IMR-90 (cell line): Measurements from ENCODE around the gene MEGF10. TPM values are rescaled to one million over a fixed set of nuclear protein-coding genes. Genes with fewer than 3 reads are reported as not detected.

Experiments used
- ATAC-seq: fragments of 200-7000 bp; cut with Tn5 transposase; 2 replicates; pipeline ENCODE4 v1.9.1; 2020; ENCODE audit warnings: low read depth, mild to moderate bottlenecking, moderate library complexity
- BruUV-seq: library from RNA; stranded (reverse); fragments of 400-500 nt; replicated peaks from 2 replicates; lab custom pipeline; 2021; lab: Mats Ljungman, UMichigan
- CTCF ChIA-PET: fragments of 300-600 bp; formaldehyde crosslinking; extraction: SDS; loops from one replicate; lab custom pipeline; 2021; ENCODE audit warnings: antibody characterized with exemption; lab: Yijun Ruan, JAX
- POLR2A ChIA-PET: fragments of 300-600 bp; sonication (Branson Sonifier 250); formaldehyde crosslinking; loops from one replicate; lab custom pipeline; 2022; ENCODE audit warnings: antibody characterized with exemption; ENCODE audit not compliant: unreplicated experiment; lab: Charles Lee
- DNase-seq: peaks from one replicate; pipeline ENCODE4 v3.0.0; 2013
- H2AFZ ChIP-seq: replicated peaks from 2 replicates; pipeline ENCODE3; 2013; ENCODE audit warnings: low read length, mild to moderate bottlenecking; ENCODE audit not compliant: poor library complexity
- H2AK5ac ChIP-seq: 2 replicates; pipeline ENCODE4 v1.6.1; 2013; ENCODE audit warnings: low read depth, low read length, inconsistent platforms
- H2AK9ac ChIP-seq: replicated peaks from 2 replicates; pipeline ENCODE3; 2013; ENCODE audit warnings: mild to moderate bottlenecking, low read depth, low read length, moderate library complexity; ENCODE audit not compliant: poor library complexity
- H2BK120ac ChIP-seq: 2 replicates; pipeline ENCODE4 v1.6.1; 2013; ENCODE audit warnings: low read depth, low read length, inconsistent platforms
- H2BK15ac ChIP-seq: 3 replicates; pipeline ENCODE4 v1.6.1; 2013; ENCODE audit warnings: low read depth, low read length, inconsistent platforms
- H2BK20ac ChIP-seq: 2 replicates; pipeline ENCODE4 v1.6.1; 2013; ENCODE audit warnings: low read depth, mild to moderate bottlenecking, inconsistent platforms, low read length, moderate library complexity
- H2BK5ac ChIP-seq: 2 replicates; pipeline ENCODE4 v1.6.1; 2013; ENCODE audit warnings: mild to moderate bottlenecking, low read depth, low read length, inconsistent platforms; ENCODE audit not compliant: poor library complexity, severe bottlenecking
- H3K14ac ChIP-seq: replicated peaks from 2 replicates; pipeline ENCODE4 v1.6.1; 2013; ENCODE audit warnings: low read depth, low read length, inconsistent platforms
- H3K18ac ChIP-seq: 2 replicates; pipeline ENCODE4 v1.6.1; 2013; ENCODE audit warnings: low read depth, low read length, control low read depth
- H3K23ac ChIP-seq: 2 replicates; pipeline ENCODE4 v1.6.1; 2013; ENCODE audit warnings: low read depth, low read length, inconsistent platforms
- H3K27ac ChIP-seq: 2 replicates; pipeline ENCODE4 v1.5.1; 2013; ENCODE audit warnings: mild to moderate bottlenecking, control low read depth, low read length; ENCODE audit not compliant: insufficient read depth
- H3K27me3 ChIP-seq: 2 replicates; pipeline ENCODE4 v1.6.1; 2013; ENCODE audit warnings: low read length; ENCODE audit not compliant: control insufficient read depth, insufficient read depth
- H3K36me3 ChIP-seq: 2 replicates; pipeline ENCODE4 v1.6.1; 2013; ENCODE audit warnings: low read length, mixed read lengths; ENCODE audit not compliant: control insufficient read depth, insufficient read depth
- H3K4ac ChIP-seq: 2 replicates; pipeline ENCODE4 v1.6.1; 2013; ENCODE audit warnings: low read depth, low read length, inconsistent platforms
- H3K4me1 ChIP-seq: 2 replicates; pipeline ENCODE4 v1.6.1; 2013; ENCODE audit warnings: low read length, mixed read lengths; ENCODE audit not compliant: control insufficient read depth, insufficient read depth
- H3K4me2 ChIP-seq: 2 replicates; pipeline ENCODE4 v1.6.1; 2013; ENCODE audit warnings: low read depth, mild to moderate bottlenecking, control low read depth, low read length, moderate library complexity
- H3K4me3 ChIP-seq: 2 replicates; pipeline ENCODE4 v1.5.1; 2013; ENCODE audit warnings: low read depth, mild to moderate bottlenecking, control low read depth, low read length, moderate library complexity; ENCODE audit not compliant: insufficient read depth
- H3K56ac ChIP-seq: 2 replicates; pipeline ENCODE4 v1.6.1; 2013; ENCODE audit warnings: low read length, inconsistent platforms; ENCODE audit not compliant: insufficient read depth; ENCODE audit errors: extremely low read depth
- H3K79me1 ChIP-seq, 2 experiments: 2 replicates each; pipeline ENCODE4 v1.6.1; 2013; ENCODE audit warnings: low read length in 2 of 2, inconsistent platforms in 1 of 2, low read depth in 1 of 2
- H3K9ac ChIP-seq: 2 replicates; pipeline ENCODE4 v1.6.1; 2013; ENCODE audit warnings: low read depth, low read length, control low read depth
- H3K9me1 ChIP-seq: 2 replicates; pipeline ENCODE4 v1.6.1; 2013; ENCODE audit warnings: low read length, inconsistent platforms; ENCODE audit not compliant: insufficient read depth
- H3K9me3 ChIP-seq: 2 replicates; pipeline ENCODE4 v1.6.1; 2013; ENCODE audit warnings: low read length; ENCODE audit not compliant: control insufficient read depth, insufficient read depth
- H4K20me1 ChIP-seq: 2 replicates; pipeline ENCODE4 v1.6.1; 2013; ENCODE audit warnings: low read length, inconsistent platforms; ENCODE audit not compliant: insufficient read depth
- H4K5ac ChIP-seq: 2 replicates; pipeline ENCODE4 v1.6.1; 2013; ENCODE audit warnings: mild to moderate bottlenecking, low read depth, low read length, control low read depth
- H4K8ac ChIP-seq, 2 experiments: 2 replicates each; pipeline ENCODE4 v1.6.1; 2013; ENCODE audit warnings: low read depth in 2 of 2, low read length in 2 of 2, control low read depth in 1 of 2, inconsistent platforms in 1 of 2
- H4K91ac ChIP-seq: 2 replicates; pipeline ENCODE4 v1.6.1; 2013; ENCODE audit warnings: low read depth, low read length, inconsistent platforms; ENCODE audit not compliant: insufficient read depth
- CEBPB ChIP-seq: IDR thresholded peaks from 2 replicates; pipeline ENCODE4 v1.6.1; 2012; ENCODE audit warnings: low read depth, low read length, improper control_type of control experiment
- CHD1 ChIP-seq: IDR thresholded peaks from 2 replicates; pipeline ENCODE4 v1.6.1; 2012; ENCODE audit warnings: low read depth, low read length, improper control_type of control experiment
- MAFK ChIP-seq: IDR thresholded peaks from 2 replicates; pipeline ENCODE4 v1.6.1; 2012; ENCODE audit warnings: low read depth, low read length, improper control_type of control experiment
- MXI1 ChIP-seq: IDR thresholded peaks from 2 replicates; pipeline ENCODE4 v1.6.1; 2012; ENCODE audit warnings: low read depth, mild to moderate bottlenecking, low read length, moderate library complexity, borderline replicate concordance
- RAD21 ChIP-seq: IDR thresholded peaks from 2 replicates; pipeline ENCODE4 v1.6.1; 2012; ENCODE audit warnings: low read length, improper control_type of control experiment
- RFX5 ChIP-seq: IDR thresholded peaks from 2 replicates; pipeline ENCODE4 v1.8.0; 2012; ENCODE audit warnings: low read depth, mild to moderate bottlenecking, low read length, moderate library complexity
- SMC3 ChIP-seq: fragments of 150-350 bp; IDR thresholded peaks from 2 replicates; pipeline ENCODE4 v1.6.1; 2016; ENCODE audit warnings: low read depth, mild to moderate bottlenecking, antibody characterized with exemption, low read length, moderate library complexity
- WGBS, 2 experiments: methylation state at CpG; one replicate each; pipeline versions ENCODE4 v1.1.5 to v1.1.7; 2013; ENCODE audit warnings: missing lambda C conversion rate in 2 of 2; ENCODE audit not compliant: insufficient read length in 1 of 2; ENCODE audit errors: extremely low coverage in 2 of 2; 5-methylcytosine and 5-hydroxymethylcytosine counted together
- dilution Hi-C: fragments of 300-500 bp; cut with HindIII; formaldehyde crosslinking; loops from one replicate; pipeline ENCODE4 v1.14.3; 2018; ENCODE audit warnings: low sequenced_read_pairs; ENCODE audit not compliant: unreplicated experiment
- in situ Hi-C: fragments of 300-500 bp; cut with MboI; formaldehyde crosslinking; loops from 3 replicates; pipeline ENCODE4 v1.14.3; 2019; ENCODE audit warnings: low sequenced_read_pairs, inconsistent platforms, mixed read lengths
- intact Hi-C: fragments of 100-400 bp; cut with micrococcal nuclease; formaldehyde crosslinking; loops from 2 replicates; pipeline ENCODE4 v1.10.0; 2022
- polyA plus RNA-seq, 3 experiments: library from polyadenylated mRNA; depleted of rRNA; stranded (reverse); fragments of >200 nt; gene quantifications; 2 replicates each; pipeline ENCODE4 v1.2.3, GENCODE V29; 2012; ENCODE audit warnings: low replicate concordance in 1 of 3
- total RNA-seq: library from RNA; depleted of rRNA; stranded (reverse); fragments of >200 nt; gene quantifications from 2 replicates; pipeline ENCODE4 v1.2.3, GENCODE V29; 2012
- TF ChIP-seq, protein P1 (sequence below): conservative IDR thresholded peaks from 2 replicates; pipeline ENCODE4 v1.5.1; 2012; ENCODE audit warnings: mild to moderate bottlenecking, low read depth, low read length, improper control_type of control experiment

Gene MEGF10
- total and polyA plus RNA-seq, 2 of the 4 experiments (the other 2 are of a cell fraction), result not detected

DNA sequence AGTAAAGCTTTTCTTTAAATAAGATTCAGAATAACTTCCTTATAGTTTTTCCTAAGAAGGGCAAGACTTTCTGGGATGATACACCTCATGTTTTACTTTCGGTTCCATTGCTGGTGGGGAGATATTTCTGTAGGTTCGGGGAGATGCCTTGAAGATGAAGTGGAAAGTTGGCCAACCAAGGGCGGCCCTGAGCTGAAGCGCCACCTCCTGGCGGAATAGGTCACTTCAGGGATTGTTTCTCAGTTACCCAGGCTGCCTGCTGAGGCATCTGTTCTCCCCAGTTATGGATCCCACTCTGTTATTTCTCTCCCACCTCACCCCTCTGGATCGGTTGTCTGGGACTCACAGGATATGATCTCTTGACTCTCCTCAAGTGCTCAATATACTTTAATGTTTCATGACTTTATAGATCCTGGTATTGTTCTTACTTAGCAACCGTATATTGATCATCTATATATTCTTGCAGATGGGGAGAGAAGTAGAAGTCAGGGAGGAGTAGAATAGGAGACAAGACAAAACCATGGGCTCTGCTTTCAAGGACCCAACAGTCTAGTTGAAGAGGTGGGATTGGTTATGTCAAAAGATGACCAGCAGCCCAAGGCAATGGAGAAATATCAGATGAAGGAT, 23.4 kb downstream of the MEGF10 start:
- Histone ChIP-seq H4K91ac (no peak overlapping the region), H2AFZ (no peak overlapping the region), H3K9ac (no peak overlapping the region), H3K4me2 (no peak overlapping the region), H2AK5ac (no peak overlapping the region), H3K4ac (no peak overlapping the region), H3K14ac (no peak overlapping the region), H4K20me1 (no peaks in the 10 kb centered on the region), H4K8ac (no peak overlapping the region), H3K23ac (no peak overlapping the region), H3K4me1 (no peaks in the 10 kb centered on the region), H3K27ac (no peak overlapping the region), H3K27me3 (peaks cover 15% of the 10 kb centered on the region), H3K36me3 (no peaks in the 10 kb centered on the region), H2BK15ac (no peak overlapping the region), H3K9me1 (no peaks in the 10 kb centered on the region), H2BK120ac (no peak overlapping the region), H3K18ac (no peak overlapping the region), H2BK5ac (no peak overlapping the region), H3K9me3 (no peaks in the 10 kb centered on the region), H3K79me1 (no peaks in the 10 kb centered on the region), H3K56ac (no peak overlapping the region), H4K5ac (no peak overlapping the region), H2AK9ac (no peak overlapping the region), H3K4me3 (no peak overlapping the region), H2BK20ac (no peak overlapping the region)
- WGBS, 2 experiments, result no CpG with 5 or more reads among the region's 7 CpGs
- in situ Hi-C loops (loop anchor here (10.0 kb wide), 1 partner anchor 639 kb away; no protein-coding TSS in a partner anchor), dilution Hi-C loops (no loop called here), intact Hi-C loops (loop anchor here (1.0 to 2.0 kb wide), 4 partner anchors 24 to 658 kb away; partner anchors contain the start of genes MARCHF3 and MEGF10)
- ATAC-seq (peak; percentile 95), DNase-seq (peak; percentile 52)
- no peak for TF ChIP-seq RFX5
- peak; percentile 85 for TF ChIP-seq SMC3
- no peak for TF ChIP-seq MXI1
- no peak for TF ChIP-seq MAFK
- TF ChIP-seq CHD1, result no peak
- TF ChIP-seq, protein P1, sequence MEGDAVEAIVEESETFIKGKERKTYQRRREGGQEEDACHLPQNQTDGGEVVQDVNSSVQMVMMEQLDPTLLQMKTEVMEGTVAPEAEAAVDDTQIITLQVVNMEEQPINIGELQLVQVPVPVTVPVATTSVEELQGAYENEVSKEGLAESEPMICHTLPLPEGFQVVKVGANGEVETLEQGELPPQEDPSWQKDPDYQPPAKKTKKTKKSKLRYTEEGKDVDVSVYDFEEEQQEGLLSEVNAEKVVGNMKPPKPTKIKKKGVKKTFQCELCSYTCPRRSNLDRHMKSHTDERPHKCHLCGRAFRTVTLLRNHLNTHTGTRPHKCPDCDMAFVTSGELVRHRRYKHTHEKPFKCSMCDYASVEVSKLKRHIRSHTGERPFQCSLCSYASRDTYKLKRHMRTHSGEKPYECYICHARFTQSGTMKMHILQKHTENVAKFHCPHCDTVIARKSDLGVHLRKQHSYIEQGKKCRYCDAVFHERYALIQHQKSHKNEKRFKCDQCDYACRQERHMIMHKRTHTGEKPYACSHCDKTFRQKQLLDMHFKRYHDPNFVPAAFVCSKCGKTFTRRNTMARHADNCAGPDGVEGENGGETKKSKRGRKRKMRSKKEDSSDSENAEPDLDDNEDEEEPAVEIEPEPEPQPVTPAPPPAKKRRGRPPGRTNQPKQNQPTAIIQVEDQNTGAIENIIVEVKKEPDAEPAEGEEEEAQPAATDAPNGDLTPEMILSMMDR, result peak; percentile 78
- TF ChIP-seq RAD21, result peak; percentile 77
- TF ChIP-seq CEBPB, result peak; percentile 34; the same call in 1 of the 2 replicates
- BruUV-seq, result no TSS peak
- ChIA-PET CTCF (interaction anchor here (0.8 to 1.1 kb wide), 2 partner anchors 179 to 476 kb away, joined by 3 to 4 read pairs; no protein-coding TSS in a partner anchor), POLR2A (no interaction called here)
